GM23248 (cell line): ENCODE data around the gene DNHD1.

Experiments used
- EZH2 ChIP-seq: fragments of 200-600 bp; sonication (generic); IDR thresholded peaks from 2 replicates; pipeline ENCODE4 v1.6.1; 2018; ENCODE audit warnings: antibody characterized with exemption, mild to moderate bottlenecking; ENCODE audit not compliant: insufficient read depth, poor library complexity, severe bottlenecking
- EZH2phosphoT487 ChIP-seq: fragments of 200-600 bp; sonication (generic); IDR thresholded peaks from 2 replicates; pipeline ENCODE4 v1.6.1; 2018; ENCODE audit warnings: antibody characterized with exemption, moderate library complexity, mild to moderate bottlenecking, low read depth; ENCODE audit not compliant: insufficient read depth

DNA sequence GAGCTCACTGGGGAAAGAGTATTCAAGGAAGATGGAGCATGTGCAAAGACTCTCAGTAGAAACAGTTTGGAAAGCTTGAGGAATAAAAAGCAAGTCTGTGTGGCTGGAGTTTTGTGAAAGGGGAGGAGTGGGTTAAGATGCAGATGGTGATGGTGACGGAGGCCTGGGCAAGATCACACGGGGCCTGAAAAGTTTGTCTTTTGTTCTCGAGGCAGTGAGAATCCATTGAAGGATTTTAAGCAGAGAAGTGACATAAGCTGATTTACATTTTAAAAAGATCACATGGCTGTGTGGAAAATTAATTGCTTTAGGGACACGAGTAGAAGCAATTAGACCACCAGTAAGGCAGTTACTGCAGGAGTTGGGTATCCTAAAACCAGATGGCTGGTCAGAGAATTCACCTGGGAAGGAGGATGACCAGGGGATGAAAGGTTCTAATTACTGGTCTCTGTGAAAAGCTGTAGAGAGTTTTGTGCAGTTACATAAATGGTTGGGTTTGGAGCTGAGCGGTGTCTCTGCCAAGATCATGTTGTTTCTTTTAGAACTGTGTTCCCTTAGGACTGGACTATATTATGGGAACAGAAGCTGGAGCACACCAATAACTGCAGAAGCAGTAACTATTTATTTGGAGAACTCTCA, 99.3 kb downstream of the DNHD1 start:
- no peak for TF ChIP-seq EZH2phosphoT487
- TF ChIP-seq EZH2 = no peak
